H1 (cell line): ENCODE data around the gene SOSTDC1. TPM values are rescaled to one million over a fixed set of nuclear protein-coding genes. Genes with fewer than 3 reads are reported as not detected.

Experiments used
- CTCF ChIA-PET: fragments of 300-600 bp; sonication (Branson Sonifier 250); formaldehyde crosslinking; loops from one replicate; lab custom pipeline; 2021; ENCODE audit not compliant: partially characterized antibody; lab: Charles Lee
- POLR2A ChIA-PET: fragments of 300-600 bp; sonication (Branson Sonifier 250); formaldehyde crosslinking; loops from one replicate; lab custom pipeline; 2021; ENCODE audit warnings: inconsistent platforms; ENCODE audit not compliant: partially characterized antibody; lab: Charles Lee
- DNase-seq, 2 experiments: peaks; one replicate each; pipeline versions ENCODE4 v3.0.0 to v3.0.0-alpha.2; 2010 to 2022; ENCODE audit warnings: low spot score in 2 of 2, low read depth in 1 of 2, mixed read lengths in 1 of 2
- FAIRE-seq: peaks from 2 replicates; lab custom pipeline; 2011; peaks lifted over from hg19 to GRCh38; lab: Jason Lieb, UNC
- H2AFZ ChIP-seq: 2 replicates; pipeline ENCODE4 v1.8.1; 2012; ENCODE audit warnings: low read length, inconsistent platforms
- H2AK5ac ChIP-seq: 2 replicates; pipeline ENCODE4 v1.6.1; 2013; ENCODE audit warnings: low read depth, low read length
- H2BK120ac ChIP-seq: replicated peaks from 2 replicates; pipeline ENCODE3; 2013; ENCODE audit warnings: low read depth, low read length, inconsistent platforms
- H2BK12ac ChIP-seq: 2 replicates; pipeline ENCODE4 v1.6.1; 2013; ENCODE audit warnings: low read depth, low read length
- H2BK15ac ChIP-seq: 2 replicates; pipeline ENCODE4 v1.6.1; 2013; ENCODE audit warnings: low read length
- H2BK20ac ChIP-seq: 2 replicates; pipeline ENCODE4 v1.6.1; 2013; ENCODE audit warnings: low read length
- H2BK5ac ChIP-seq: 2 replicates; pipeline ENCODE4 v1.6.1; 2013; ENCODE audit warnings: low read depth, low read length
- H3K14ac ChIP-seq: 2 replicates; pipeline ENCODE4 v1.6.1; 2013; ENCODE audit warnings: inconsistent platforms; ENCODE audit not compliant: insufficient read length
- H3K18ac ChIP-seq: 2 replicates; pipeline ENCODE4 v1.6.1; 2013; ENCODE audit warnings: low read length; ENCODE audit errors: extremely low read depth
- H3K23ac ChIP-seq: 2 replicates; pipeline ENCODE4 v1.6.1; 2013; ENCODE audit warnings: inconsistent platforms; ENCODE audit not compliant: insufficient read length
- H3K23me2 ChIP-seq: 2 replicates; pipeline ENCODE4 v1.6.1; 2013; ENCODE audit warnings: low read depth, low read length
- H3K27ac ChIP-seq: 2 replicates; pipeline ENCODE4 v1.6.1; 2011; ENCODE audit warnings: low read depth, low read length, inconsistent platforms
- H3K27me3 ChIP-seq, 4 experiments: replicated peaks in 1 of 4; 1 replicate in 1 of 4; 2 replicates in 3 of 4; pipeline versions ENCODE4 v1.6.1 to v1.8.1; 2011 to 2013; ENCODE audit warnings: low read length in 3 of 4, mild to moderate bottlenecking in 3 of 4, inconsistent platforms in 2 of 4, mixed read lengths in 2 of 4, moderate library complexity in 1 of 4; ENCODE audit not compliant: control insufficient read depth in 3 of 4, insufficient read depth in 3 of 4; ENCODE audit errors: extremely low read depth in 1 of 4
- H3K36me3 ChIP-seq, 4 experiments: 2 replicates each; pipeline versions ENCODE4 v1.6.1 to v1.8.1; 2011 to 2013; ENCODE audit warnings: mild to moderate bottlenecking in 4 of 4, low read length in 3 of 4, moderate library complexity in 2 of 4, control low read depth in 1 of 4, inconsistent platforms in 1 of 4; ENCODE audit not compliant: insufficient read depth in 4 of 4, control insufficient read depth in 2 of 4
- H3K4ac ChIP-seq: replicated peaks from 2 replicates; pipeline ENCODE3; 2013; ENCODE audit warnings: low read length, low read depth, mixed read lengths, inconsistent platforms; ENCODE audit not compliant: insufficient read length
- H3K4me1 ChIP-seq, 4 experiments: replicated peaks in 1 of 4; 1 replicate in 1 of 4; 2 replicates in 3 of 4; pipeline versions ENCODE4 v1.6.1 to v1.8.1; 2011 to 2013; ENCODE audit warnings: low read length in 3 of 4, inconsistent platforms in 2 of 4, mixed read lengths in 1 of 4; ENCODE audit not compliant: insufficient read depth in 4 of 4, control insufficient read depth in 3 of 4
- H3K4me2 ChIP-seq, 2 experiments: 2 replicates each; pipeline versions ENCODE4 v1.6.1 to v1.8.1; 2011 to 2013; ENCODE audit warnings: low read depth in 2 of 2, low read length in 2 of 2, control low read depth in 1 of 2, inconsistent platforms in 1 of 2, mild to moderate bottlenecking in 1 of 2; ENCODE audit not compliant: insufficient read depth in 1 of 2
- H3K4me3 ChIP-seq, 4 experiments: fragments of 200-600, 300-600 bp in 1 of 4; sonication (generic), shearing (Covaris generic), sonication (Bioruptor Twin) in 1 of 4; 2 replicates each; pipeline versions ENCODE4 v1.5.1 to v1.8.1; 2011 to 2016; ENCODE audit warnings: low read length in 4 of 4, low read depth in 3 of 4, control low read depth in 2 of 4, inconsistent platforms in 2 of 4, mild to moderate bottlenecking in 2 of 4, mixed read lengths in 1 of 4, moderate library complexity in 1 of 4; ENCODE audit not compliant: insufficient read depth in 2 of 4; ENCODE audit errors: extremely low read depth in 1 of 4
- H3K56ac ChIP-seq: replicated peaks from 2 replicates; pipeline ENCODE3; 2013; ENCODE audit warnings: low read depth, mild to moderate bottlenecking, mixed read lengths, low read length, inconsistent platforms; ENCODE audit not compliant: insufficient read length
- H3K79me1 ChIP-seq: 2 replicates; pipeline ENCODE4 v1.6.1; 2013; ENCODE audit warnings: low read depth, low read length, control low read depth
- H3K79me2 ChIP-seq, 2 experiments: 2 replicates each; pipeline versions ENCODE4 v1.6.1 to v1.8.1; 2012 to 2013; ENCODE audit warnings: low read length in 2 of 2, mild to moderate bottlenecking in 2 of 2, inconsistent platforms in 1 of 2; ENCODE audit not compliant: insufficient read depth in 2 of 2, control insufficient read depth in 1 of 2
- H3K9ac ChIP-seq, 4 experiments: replicated peaks in 1 of 4; 1 replicate in 1 of 4; 2 replicates in 3 of 4; pipeline versions ENCODE4 v1.6.1 to v1.8.1; 2011 to 2013; ENCODE audit warnings: low read depth in 3 of 4, low read length in 3 of 4, control low read depth in 2 of 4, mild to moderate bottlenecking in 2 of 4, moderate library complexity in 2 of 4, inconsistent platforms in 1 of 4; ENCODE audit errors: extremely low read depth in 1 of 4
- H3K9me3 ChIP-seq, 2 experiments: 2 replicates each; pipeline versions ENCODE4 v1.6.1 to v1.8.1; 2012 to 2013; ENCODE audit warnings: mild to moderate bottlenecking in 2 of 2, moderate library complexity in 2 of 2, control low read depth in 1 of 2, inconsistent platforms in 1 of 2, low read depth in 1 of 2, low read length in 1 of 2, mixed read lengths in 1 of 2; ENCODE audit not compliant: insufficient read depth in 2 of 2
- H4K20me1 ChIP-seq, 2 experiments: replicated peaks in 1 of 2; 2 replicates each; pipeline versions ENCODE3 to v1.8.1; 2011 to 2013; ENCODE audit warnings: inconsistent platforms in 2 of 2, low read length in 2 of 2, mild to moderate bottlenecking in 1 of 2; ENCODE audit not compliant: insufficient read depth in 2 of 2, control insufficient read depth in 1 of 2
- H4K5ac ChIP-seq: 2 replicates; pipeline ENCODE4 v1.6.1; 2013; ENCODE audit warnings: low read length, low read depth, mixed read lengths, inconsistent platforms; ENCODE audit not compliant: insufficient read length
- H4K8ac ChIP-seq: 2 replicates; pipeline ENCODE4 v1.8.0; 2013; ENCODE audit warnings: mild to moderate bottlenecking, moderate library complexity, low read length, inconsistent platforms; ENCODE audit not compliant: insufficient read depth; ENCODE audit errors: extremely low read depth
- H4K91ac ChIP-seq: replicated peaks from 2 replicates; pipeline ENCODE3; 2013; ENCODE audit warnings: low read length, mixed read lengths, inconsistent platforms; ENCODE audit not compliant: insufficient read length
- GTF2F1 ChIP-seq: IDR thresholded peaks from 2 replicates; pipeline ENCODE4 v1.6.1; 2012; ENCODE audit warnings: low read depth, low read length, improper control_type of control experiment, borderline replicate concordance
- JUND ChIP-seq: IDR thresholded peaks from 2 replicates; pipeline ENCODE4 v1.6.1; 2011; ENCODE audit warnings: mild to moderate bottlenecking, improper control_type of control experiment, low read length
- WGBS, 2 experiments: shearing (Covaris generic) in 1 of 2; methylation state at CpG; one replicate each; pipeline versions ENCODE4 v1.1.6 to v1.1.7; 2013 to 2015; ENCODE audit warnings: low lambda C conversion rate in 2 of 2, mixed read lengths in 2 of 2, inconsistent platforms in 1 of 2, low coverage in 1 of 2, missing lambda C conversion rate in 1 of 2; ENCODE audit not compliant: insufficient replicate concordance in 2 of 2, insufficient coverage in 1 of 2, insufficient read length in 1 of 2; ENCODE audit errors: extremely low coverage in 1 of 2, missing lambda C conversion rate in 1 of 2; 5-methylcytosine and 5-hydroxymethylcytosine counted together
- polyA plus RNA-seq, 7 experiments: library from polyadenylated mRNA; depleted of rRNA in 3 of 7; stranded (reverse) in 5 of 7; unstranded in 2 of 7; fragments of >200 nt in 5 of 7; fragments of 200-250 nt in 2 of 7; gene quantifications; 1 replicate in 5 of 7; 2 replicates in 1 of 7; 4 replicates in 1 of 7; pipeline versions ENCODE4 v1.2.1 to v1.2.3, GENCODE V29; 2011 to 2013; ENCODE audit warnings: missing spikeins in 2 of 7, mixed read lengths in 2 of 7
- total RNA-seq: library from RNA; stranded (reverse); fragmentation: NEBNext Ultra II Directional; extraction: Animal tissue kit (Norgen Biotek cat#: 25700); gene quantifications from 2 replicates; pipeline ENCODE4 v1.2.1, GENCODE V29; 2021

The SOSTDC1 gene
- total and polyA plus RNA-seq, 2 of the 8 experiments (the other 6 are each of a cell fraction or from before 2014, with no cell fraction given): 0.35 to 0.79 TPM

DNA sequence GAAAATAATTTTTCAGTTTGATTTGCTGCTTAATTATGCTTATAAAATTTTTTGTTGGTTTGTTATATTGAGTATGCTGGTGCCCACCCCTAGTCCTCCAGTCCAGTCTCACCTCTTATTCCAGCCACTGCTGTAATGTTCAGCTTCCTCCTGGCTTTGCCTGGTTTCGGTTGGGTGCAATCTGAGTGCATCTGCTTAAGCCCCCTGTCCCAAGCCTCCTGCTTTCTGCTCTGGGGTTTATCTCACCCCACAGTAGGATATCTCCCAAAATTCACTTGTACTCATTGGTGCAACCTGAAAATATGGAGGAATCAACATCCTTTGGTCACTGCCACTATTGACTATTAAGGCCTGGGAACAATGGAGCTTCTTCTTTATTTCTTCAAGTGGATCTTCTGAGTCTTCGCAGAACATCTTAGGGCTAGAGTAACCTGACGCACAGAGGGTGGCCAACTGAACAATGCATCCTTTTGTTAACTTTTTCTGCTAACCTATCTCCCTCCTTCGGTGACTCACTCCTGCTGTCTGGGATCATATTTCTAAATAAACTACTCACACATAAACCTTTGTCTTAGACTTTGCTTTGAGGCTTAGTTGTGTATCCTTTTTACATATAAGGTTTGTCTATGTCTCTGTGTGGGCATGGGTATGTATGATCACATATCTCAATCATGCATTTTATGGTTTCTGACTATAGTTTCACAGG, 19.1 kb upstream of the SOSTDC1 start:
- Histone ChIP-seq H2AK5ac (no peak overlapping the region), H3K79me1 (no peaks in the 10 kb centered on the region), H3K79me2 (no peaks in the 10 kb centered on the region), H3K36me3 (no peaks in the 10 kb centered on the region), H2AFZ (no peak overlapping the region), H2BK5ac (no peak overlapping the region), H3K4me3 (no peak overlapping the region), H3K56ac (no peak overlapping the region), H3K27ac (no peak overlapping the region), H2BK20ac (no peak overlapping the region), H2BK15ac (no peak overlapping the region), H3K9me3 (no peaks in the 10 kb centered on the region), H3K4me2 (no peak overlapping the region), H3K23me2 (no peaks in the 10 kb centered on the region), H4K20me1 (no peaks in the 10 kb centered on the region), H2BK120ac (no peak overlapping the region), H3K18ac (no peak overlapping the region), H3K27me3 (no peaks in the 10 kb centered on the region), H3K23ac (no peak overlapping the region), H3K4ac (no peak overlapping the region), H3K4me1 (peaks cover 0 to 6% (median 1%) of the 10 kb centered on the region in 4 experiments; a peak in 3 of 7 replicates), H2BK12ac (no peak overlapping the region), H4K5ac (no peak overlapping the region), H4K91ac (no peak overlapping the region), H3K9ac (no peak overlapping the region), H3K14ac (no peak overlapping the region), H4K8ac (no peak overlapping the region)
- FAIRE-seq (peak; percentile 39), DNase-seq (no peak)
- ChIA-PET CTCF (interaction anchor here (0.7 to 1.3 kb wide), 4 partner anchors 17 to 80 kb away, joined by 3 to 4 read pairs (median 3); no protein-coding TSS in a partner anchor), POLR2A (no interaction called here)
- 69% methylated on average over 4 of the region's 4 CpGs; no CpG with 5 or more reads in 1 of the 2 experiments for WGBS, 2 experiments
- peak; percentile 83 for TF ChIP-seq JUND
- TF ChIP-seq GTF2F1: no peak
